Daoy (cell line): ENCODE results near the gene TACR1. TPM values are rescaled to one million over a fixed set of nuclear protein-coding genes. Genes with fewer than 3 reads are reported as not detected.

Source experiments
- DNase-seq: peaks from one replicate; pipeline ENCODE4 v3.0.0-alpha.2; 2015; ENCODE audit warnings: low read depth
- total RNA-seq: library from RNA; depleted of rRNA; stranded (reverse); fragments of >200 nt; shearing (Covaris generic); gene quantifications from 2 replicates; pipeline ENCODE4 v1.2.3, GENCODE V29; 2014

Gene TACR1
- total RNA-seq, 1 experiment from 2014 or later = not detected

DNA sequence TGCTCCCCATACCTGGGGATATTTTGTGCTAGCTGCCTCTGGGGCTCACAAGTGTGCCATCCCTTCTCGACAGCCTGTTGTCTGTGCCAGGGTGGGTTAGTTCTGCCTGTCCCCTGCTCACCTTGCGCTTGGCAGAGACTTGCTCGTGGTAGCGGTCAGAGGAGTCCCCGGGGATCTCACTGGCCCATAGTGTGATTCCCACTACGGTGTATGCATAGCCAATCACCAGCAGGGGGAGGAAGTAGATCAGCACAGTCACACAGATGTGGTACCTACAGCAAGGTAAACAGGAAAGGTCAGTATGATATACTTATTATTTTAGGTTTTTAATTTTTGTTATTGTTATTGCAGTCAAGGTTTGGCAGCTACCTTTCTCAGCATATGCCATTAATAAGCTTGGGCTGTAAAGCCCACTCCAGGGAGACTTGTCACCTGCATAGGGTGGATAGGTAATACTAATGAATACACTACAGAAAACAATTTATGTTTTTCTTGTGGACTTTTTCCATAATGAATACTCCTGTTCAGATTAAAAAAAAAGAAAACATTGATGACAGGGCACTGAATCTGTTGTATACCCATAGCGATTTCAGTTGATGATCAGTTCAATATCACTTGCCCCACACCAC is 145.7 kb downstream of the TACR1 start:
- DNase-seq = peak; percentile 34

- peak; percentile 72 for DNase-seq
Observed at GRCh38 chr2:75047992-75048625, 151.2 kb downstream of the TACR1 start.

GRCh38 chr2:75047189-75047991 is 151.9 kb downstream of the TACR1 start:
- no peak for DNase-seq

DNA sequence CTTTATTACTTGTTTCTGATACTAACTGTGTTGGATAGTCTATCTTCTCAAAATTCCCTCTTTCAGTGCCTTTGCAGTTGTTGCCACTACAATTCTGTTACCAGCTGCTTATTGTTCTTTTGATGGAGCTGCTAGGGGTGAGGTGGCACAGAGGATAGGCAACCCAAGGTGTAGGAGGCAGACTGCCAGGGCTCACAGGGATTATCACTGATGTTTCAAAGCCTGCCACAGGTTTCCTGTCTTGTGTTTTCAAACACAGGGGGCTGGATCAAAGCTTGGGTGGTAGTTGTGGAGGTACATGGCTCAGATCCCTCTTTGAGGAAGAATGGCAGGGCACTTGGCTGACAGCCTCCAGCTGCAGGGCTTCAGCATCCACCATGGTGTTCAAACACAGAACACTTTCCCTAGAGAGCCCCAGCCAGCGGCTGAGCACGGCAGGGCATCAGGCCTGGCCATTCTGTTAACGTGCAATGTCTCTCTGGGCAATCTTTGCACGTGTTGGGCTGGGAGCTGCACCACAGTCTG is 153.7 kb downstream of the TACR1 start:
- DNase-seq = no peak

GRCh38 chr2:75044291-75044690 is 155.0 kb downstream of the TACR1 start:
- no peak for DNase-seq

- no peak for DNase-seq
Observed at GRCh38 chr2:75042823-75043222, 156.5 kb downstream of the TACR1 start.

GRCh38 chr2:75041731-75042600 is 157.4 kb downstream of the TACR1 start:
- DNase-seq = no peak

DNA sequence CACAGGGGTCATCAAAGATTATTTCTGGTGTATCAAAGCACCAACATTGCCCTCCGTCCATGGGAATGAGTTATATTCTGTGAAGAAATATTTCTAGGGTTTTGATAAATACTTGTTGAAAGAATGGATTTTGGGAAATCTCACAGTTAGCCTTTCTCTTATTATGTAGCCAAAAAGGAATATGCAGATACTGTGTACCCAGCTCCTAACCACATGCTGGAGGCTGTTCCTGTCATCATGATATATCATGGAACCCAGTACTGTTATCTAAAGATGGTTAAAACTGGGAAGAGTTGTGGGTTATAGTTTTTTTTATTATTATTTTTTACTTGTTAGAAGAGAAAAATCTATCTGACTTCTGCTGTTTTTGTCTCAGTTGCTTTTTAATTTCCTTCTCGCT is 158.1 kb downstream of the TACR1 start:
- no peak for DNase-seq

DNA sequence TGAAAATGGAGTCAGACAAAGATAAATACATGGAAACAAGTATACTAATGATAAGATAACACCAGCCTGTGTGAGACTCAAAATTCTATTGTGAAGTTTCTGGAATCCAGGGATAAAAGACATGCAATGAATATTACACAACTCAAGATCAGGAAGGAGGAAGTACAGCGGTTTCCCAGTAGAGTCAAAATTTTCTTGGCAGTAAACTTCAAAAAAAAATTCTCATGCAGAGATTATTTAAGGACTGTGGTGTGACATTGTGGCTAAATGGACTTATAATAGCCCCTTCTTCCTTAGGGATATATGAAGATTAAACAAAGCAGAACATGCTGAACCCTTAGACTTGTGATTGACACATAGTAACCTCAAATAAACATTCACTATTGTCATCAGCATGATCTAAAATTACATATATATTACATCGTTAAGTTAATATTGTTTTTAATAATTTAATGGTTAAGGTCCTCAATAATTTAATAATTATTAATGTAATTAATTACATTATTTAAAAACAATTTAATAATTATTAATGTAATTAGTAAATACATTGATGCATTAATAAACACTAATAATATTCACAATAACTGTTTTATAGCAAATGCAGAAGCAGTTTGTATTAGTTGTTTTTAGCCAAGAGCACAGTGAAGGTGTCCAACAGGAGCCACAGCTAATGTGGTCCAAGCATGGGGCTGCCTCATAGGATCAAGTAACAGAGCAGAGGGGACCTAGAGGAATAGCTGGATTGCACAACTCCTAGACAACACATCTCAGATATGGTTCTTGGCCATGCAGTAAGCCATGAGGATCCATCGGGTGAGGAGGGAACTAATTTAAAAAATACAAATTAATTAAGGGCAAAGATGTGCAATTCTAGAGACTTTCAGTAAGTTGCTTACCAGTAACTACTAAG is 163.6 kb downstream of the TACR1 start:
- DNase-seq = no peak

- no peak for DNase-seq
Observed at GRCh38 chr2:75033516-75033915, 165.8 kb downstream of the TACR1 start.

DNA sequence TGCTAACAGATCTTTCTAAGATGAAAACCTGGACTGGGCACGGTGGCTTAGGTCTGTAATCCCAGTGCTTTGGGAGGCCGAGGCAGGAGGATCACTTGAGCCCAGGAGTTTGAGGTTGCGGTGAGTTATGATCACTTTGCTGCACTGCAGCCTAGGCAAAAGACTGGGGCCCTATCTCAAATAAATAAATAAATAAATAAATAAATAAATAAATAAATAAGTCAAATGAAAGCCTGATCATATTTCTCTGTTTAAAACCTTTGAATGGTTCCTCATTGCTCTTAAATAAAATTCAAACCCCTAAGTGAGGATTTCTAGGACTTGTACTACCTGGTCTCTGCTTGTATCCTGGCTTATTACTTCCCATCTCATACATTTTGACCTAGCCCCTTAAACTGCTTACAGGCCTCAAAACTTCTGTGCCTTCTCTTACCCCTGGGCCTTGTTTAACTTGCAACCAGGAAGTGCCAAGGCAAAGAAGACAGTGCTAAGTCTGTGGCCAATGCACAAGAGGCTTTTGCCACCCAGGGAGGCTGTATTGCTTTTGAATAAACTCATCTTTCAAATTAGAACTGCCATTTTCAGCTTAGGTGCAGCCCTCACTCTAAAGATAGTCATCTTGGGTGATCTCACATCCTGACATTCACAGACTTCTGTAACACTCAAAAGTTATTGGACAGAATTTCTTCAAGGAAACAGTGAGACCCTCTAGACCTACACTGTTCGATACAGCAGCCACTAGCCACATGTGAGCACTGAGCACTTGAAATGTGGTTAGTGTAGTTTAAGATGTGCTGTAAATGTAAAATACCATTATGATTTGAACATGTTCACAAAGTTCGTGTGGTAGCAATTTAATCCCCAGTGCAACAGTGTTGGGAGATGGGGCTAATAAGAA is 167.2 kb downstream of the TACR1 start:
- DNase-seq = no peak

DNA sequence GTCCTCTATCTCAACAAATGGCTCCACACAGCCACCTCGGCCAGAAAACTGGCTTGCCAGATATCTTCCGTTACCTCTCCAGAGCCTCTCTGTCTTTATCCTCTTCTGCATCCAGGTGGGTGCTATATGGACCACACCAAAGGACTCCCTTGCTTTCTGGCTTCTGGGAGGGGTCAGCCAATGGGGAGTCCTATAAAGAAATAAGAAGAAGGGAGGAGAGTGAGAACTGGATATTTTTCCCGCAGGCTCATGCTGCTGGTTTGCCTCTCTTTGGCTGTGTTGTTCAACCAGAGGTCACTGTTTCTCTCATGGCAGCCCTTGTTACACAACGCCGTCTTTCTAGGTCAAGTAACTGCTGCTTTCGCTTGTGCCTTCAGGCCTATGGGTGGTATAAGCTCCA is 168.1 kb downstream of the TACR1 start:
- no peak for DNase-seq

DNA sequence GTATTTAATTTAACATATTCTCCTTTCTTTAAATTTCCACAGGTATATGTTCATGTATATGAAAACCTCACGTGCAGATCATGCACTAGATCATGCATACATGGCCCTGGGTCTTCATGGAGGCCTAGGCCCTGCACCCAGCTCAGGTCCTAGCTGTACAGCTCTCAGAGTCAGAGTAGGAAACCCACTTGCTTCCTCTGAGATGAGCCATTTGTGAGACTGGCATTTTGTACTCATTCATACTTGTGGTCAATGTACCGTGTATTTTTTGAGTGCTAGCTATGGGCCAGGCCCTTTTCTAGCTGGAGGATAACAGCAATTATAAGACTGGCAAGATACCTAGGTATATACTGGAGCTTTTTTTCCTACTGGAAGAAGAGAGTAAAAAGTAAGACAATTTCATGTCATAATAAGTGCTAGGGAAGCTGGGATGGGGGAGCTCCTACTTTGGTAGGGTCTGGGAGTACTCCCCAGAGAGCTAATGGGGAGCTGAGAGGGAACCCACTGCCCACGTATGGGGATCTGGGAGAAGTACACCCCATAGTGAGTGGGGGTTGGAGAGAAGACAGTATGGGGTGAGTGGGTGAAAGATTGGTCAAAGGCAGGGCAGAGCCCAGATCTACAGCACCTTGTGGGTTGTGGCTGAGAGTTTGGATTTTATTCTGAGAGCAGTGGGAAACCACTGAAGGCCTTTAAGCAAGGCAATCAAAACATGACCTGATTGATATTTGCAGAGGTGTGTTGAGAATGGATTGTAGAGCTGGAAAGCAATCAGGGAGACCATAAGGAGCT is 168.9 kb downstream of the TACR1 start:
- no peak for DNase-seq

DNA sequence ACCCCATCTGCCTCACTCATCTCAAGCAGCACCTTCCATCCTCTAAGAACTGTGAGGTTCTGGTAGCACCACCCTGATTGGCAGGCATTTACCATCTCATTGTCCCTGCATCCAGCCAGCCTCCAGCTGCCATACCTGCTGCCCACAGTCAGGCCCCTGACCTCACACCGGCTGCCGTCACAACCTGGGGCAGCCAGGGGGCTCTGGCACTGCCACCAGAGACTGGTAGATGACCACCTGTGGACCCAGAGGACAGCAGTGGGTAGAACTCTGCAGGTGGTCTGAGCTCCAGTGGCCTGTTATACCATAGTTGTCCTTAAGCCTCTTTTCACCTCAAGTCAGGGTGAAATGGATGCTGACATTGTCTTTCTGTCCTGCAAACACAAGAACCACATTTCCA is 171.4 kb downstream of the TACR1 start:
- no peak for DNase-seq

DNA sequence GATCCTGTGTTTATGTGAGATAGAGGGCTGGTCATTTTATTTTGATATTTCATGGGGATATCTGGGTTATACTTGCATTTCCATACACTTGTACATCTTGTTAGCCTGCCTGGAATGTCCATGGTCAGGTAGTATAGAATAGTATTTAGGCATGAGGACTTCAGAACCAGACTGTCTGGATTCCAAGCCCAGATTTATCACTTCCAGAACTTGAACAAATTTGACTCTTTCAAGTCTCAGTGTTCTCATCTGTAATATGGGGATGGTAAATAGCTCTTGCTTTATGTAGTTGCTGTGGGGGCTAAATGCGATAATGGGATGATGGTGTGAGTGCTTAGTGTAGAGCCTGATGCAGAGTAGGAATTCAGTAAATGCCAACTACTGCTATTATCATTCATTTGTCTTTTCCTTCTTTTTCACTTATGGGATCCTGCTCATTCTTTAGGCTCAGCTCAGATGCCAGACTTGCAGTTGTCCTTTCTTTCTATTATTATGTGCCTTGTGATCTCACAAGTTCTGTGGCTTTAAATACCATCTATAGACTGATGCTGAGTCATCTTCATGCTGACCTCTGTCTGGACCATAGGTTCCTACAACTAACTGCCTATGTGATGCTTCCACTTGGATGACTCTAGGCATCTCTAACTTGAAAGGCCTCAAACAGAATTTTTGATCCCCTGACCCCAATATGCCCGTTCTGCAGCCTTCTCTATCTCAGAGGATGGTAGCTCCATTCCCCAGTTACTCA is 173.5 kb downstream of the TACR1 start:
- no peak for DNase-seq

- DNase-seq = no peak
Observed at GRCh38 chr2:75025216-75025615, 174.1 kb downstream of the TACR1 start.

GRCh38 chr2:75023666-75024455 is 175.5 kb downstream of the TACR1 start:
- DNase-seq = no peak
